Measurements from ENCODE around the gene SLIT3.

GRCh38 chr5:168951769-168952168 lies 349.2 kb downstream of the SLIT3 start:
- TF ChIP-seq EZH2 (IDR thresholded peaks at IDR 0.05; ENCODE audit: borderline replicate concordance, low read depth, low read length, severe bottlenecking) (no peak), CTCF (IDR thresholded peaks at IDR 0.05; ENCODE audit: borderline replicate concordance, extremely low read depth, low read length, poor library complexity, severe bottlenecking) (no peak)

All from DND-41 (cell line).